HG02623 (cell line): ENCODE measurements around the gene GALNT14.

Experiments
- ATAC-seq: cut with Tn5 transposase; IDR thresholded peaks from one replicate; pipeline ENCODE4 v1.9.1; 2021; ENCODE audit warnings: moderate library complexity; ENCODE audit not compliant: unreplicated experiment

The GALNT14 gene

GRCh38 chr2:31136732-31137131 is 1.5 kb downstream of the GALNT14 start:
- ATAC-seq = no peak

DNA sequence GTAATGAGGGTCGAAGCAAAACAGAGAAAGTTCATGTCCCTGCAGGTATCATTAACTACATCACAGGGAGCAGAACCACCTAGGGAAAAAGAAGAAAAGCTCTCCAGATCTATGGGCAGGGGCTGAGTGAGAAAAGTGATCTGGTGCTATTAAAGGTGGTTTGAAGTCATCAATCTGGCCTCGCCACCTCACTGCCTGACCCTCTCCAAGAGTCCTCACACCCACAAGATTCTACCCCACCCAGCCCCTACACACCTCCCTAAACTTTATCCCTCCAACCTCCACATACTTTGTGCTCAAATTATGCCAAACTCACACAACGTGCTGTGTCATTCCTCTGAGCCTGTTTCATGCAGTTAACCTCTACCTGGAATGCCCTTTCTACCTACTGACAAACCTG is 2.2 kb downstream of the GALNT14 start:
- no peak for ATAC-seq

DNA sequence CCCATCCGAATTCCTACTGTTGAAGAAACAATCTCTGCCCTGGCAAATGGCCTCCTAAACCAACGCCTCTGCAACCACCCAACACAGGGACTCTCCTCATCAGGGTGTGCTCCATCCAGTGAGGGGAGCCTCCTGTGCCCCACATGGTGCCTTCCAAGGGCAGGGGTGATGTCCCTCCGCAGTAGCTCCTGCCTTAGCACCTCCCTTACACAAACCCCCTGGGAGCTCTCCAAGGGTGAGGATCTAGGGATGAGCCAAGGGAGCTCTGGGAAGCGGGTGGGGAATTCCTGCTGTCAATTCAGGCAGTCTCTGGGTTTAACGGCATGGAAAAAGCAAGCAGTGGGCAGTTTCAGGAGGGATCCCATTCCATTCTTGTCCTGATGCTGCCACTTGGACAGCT is 3.8 kb downstream of the GALNT14 start:
- no peak for ATAC-seq

DNA sequence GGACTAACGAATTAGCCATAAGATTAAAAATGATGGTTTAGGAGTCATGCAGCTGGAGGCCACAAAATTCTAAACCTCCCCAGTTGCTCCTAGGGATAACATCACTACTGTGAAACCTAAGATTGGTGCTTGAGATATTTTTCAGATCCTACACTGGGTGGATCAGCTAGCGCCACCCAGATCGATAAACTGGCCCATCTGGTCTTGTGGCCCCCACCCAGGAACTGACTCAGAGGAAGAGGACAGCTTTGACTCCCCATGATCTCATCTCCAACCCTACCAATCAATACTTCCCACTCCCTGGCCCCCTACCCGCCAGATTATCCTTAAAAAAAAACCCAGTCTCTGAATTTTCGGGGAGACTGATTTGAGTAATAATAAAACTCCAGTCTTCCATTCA is 5.5 kb downstream of the GALNT14 start:
- no peak for ATAC-seq

DNA sequence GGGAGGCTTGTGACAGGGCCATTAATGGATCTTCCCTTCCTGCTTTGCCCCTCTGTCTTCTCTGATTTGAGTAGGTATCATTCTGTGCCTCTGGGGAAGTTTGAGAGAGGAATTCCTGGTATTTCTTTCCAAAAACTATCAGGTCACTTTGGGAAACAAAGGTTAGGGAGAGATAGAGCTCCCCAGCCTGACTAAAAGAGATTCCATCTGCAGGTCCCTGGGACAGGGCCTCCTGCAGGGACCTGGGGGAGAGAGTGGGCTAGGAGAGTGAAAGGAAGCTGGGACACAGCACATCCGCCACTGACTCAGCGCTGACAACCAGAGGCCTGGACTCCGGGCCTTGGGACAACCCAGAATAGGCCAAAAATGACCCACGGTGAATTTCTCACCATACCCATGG is 6.4 kb downstream of the GALNT14 start:
- ATAC-seq = no peak

DNA sequence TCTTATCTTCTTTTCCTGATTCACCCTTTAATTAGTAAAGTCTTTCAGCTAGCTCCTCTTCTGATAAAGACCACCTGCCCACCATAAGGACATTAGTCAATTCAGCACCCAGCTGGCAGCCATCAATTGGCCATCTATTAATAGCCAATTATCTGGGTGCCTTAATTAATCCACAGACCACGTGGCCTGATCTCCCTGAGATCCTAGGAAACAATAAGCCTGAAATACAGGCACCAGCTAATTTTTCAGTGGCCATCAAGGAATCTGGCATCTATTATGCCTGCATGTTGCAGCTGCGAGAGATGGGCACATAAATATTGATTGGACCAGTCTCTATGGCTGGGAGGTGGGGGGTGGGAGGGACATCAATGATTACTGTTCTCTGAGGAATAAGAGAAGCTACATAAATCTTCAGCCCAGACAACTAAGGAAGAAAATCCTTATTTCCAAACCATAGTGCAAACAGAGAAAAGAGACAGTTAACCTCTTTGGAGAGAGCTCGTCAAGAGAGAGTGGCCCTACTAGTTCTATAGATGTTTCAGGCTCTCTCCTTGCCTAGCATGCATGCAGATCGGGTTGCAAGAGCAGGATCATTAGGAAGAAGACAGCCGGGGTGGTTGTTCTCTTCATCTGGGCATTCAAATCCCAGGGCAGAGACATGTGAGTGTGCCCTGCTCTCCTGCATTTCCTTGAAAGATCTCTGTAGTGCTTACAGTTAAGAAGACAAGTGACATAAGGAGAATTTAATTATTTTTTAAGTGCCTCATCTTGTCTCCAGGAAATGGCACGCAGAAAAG is 8.7 kb downstream of the GALNT14 start:
- ATAC-seq = no peak

GRCh38 chr2:31127931-31128330 is 10.3 kb downstream of the GALNT14 start:
- no peak for ATAC-seq

- no peak for ATAC-seq
Measured at GRCh38 chr2:31125918-31126695, 12.1 kb downstream of the GALNT14 start.

DNA sequence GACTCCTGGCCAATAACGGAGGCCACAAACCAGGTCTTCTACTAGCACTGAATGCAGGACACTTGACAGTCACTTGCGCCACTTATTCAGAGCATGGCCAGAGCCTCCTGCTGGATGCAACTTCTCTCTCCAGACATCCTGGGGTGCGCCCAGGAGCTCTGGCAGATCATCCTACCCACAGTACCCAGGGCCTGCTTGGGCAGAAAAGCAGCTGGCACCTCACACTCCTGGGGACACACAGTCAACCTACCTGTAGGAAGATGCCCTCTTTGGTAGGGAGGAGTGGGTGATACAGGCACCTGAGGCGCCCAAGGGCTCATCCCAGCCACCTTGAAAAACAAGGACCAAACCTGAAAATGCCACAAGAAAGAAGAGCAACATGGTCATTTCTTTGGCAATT is 13.3 kb downstream of the GALNT14 start:
- ATAC-seq = no peak

GRCh38 chr2:31122133-31122532 is 16.1 kb downstream of the GALNT14 start:
- ATAC-seq = no peak

GRCh38 chr2:31113765-31114164 is 24.5 kb downstream of the GALNT14 start:
- ATAC-seq = no peak

- no peak for ATAC-seq
Measured at GRCh38 chr2:31112544-31112943, 25.7 kb downstream of the GALNT14 start.

DNA sequence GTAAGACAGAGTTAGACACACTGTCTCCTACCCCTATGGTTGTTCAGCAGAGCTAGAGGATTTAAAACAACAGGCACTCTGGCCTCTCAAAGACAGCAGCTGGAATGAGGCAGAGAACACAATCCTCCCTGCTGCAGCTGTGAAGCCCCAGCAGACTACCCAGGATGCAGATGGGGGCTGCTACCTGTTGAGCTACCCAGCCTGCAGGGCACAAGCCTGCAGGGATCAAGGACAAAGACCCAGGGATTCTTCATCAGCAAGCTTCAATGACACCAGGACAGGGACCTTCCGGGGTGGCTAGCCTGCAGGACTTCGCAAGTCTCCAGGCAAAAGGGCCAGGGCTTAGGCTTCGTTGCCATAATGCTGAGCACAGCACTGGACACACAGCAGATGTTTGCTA is 27.2 kb downstream of the GALNT14 start:
- no peak for ATAC-seq

GRCh38 chr2:31110431-31110830 is 27.8 kb downstream of the GALNT14 start:
- no peak for ATAC-seq

DNA sequence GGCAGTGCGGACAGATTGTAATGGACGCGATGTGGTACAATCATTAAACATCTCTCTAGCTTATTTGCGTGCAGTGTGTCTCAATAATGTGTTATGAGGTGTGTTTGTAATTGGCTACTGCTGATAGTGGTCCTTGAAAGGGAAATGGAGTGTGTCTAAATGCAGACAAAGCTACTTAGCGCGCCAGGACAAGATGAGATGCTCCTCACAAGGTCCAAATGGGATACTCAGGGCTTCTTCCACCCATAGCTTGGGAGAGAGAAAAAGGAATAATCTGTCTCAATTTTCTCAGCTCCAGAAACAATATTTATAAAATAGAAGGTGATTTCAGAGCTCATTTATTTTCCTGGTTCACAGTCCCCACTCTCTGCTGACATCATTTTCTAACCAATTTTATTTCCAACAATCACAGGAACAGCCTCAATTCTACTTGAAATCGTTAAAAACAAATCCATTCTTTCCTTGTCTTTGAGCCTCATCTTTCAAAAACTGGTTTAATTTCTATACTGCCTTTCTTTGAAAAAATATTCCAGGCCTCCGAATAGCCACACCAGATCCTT is 28.5 kb downstream of the GALNT14 start:
- no peak for ATAC-seq

- no peak for ATAC-seq
Measured at GRCh38 chr2:31108561-31109286, 29.5 kb downstream of the GALNT14 start.

DNA sequence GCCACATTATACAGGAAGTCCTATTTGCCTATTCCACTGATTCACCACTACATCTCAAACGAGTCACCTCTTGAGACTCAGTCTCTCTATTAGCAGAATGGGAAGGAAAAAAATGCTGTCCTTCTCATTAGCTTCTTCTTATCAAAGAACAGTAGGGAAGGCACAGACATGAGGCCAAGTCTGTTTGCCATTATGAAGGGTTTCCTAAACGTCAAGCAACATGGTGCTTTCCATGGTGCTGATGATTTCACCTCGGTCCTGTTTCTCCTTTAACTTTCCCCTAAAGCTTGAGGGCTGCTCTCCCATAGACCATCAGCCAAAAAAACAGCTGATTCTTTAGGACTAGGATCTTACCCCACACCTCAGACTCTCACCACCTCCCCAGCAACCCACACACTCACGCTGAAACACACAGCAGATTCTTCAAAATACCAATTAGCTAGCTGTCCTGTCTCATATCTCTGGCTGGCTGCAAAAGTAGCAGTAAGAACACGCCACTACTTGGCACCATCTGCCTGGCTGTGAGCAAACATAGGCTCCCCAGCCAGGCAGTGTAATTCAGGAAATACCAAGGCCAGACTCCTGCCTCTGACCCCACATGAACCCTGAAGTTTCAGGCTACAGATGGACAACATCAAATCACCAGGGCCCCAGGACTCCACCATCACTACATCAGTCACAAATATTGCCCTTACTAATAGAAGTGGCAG is 30.5 kb downstream of the GALNT14 start:
- ATAC-seq = no peak

DNA sequence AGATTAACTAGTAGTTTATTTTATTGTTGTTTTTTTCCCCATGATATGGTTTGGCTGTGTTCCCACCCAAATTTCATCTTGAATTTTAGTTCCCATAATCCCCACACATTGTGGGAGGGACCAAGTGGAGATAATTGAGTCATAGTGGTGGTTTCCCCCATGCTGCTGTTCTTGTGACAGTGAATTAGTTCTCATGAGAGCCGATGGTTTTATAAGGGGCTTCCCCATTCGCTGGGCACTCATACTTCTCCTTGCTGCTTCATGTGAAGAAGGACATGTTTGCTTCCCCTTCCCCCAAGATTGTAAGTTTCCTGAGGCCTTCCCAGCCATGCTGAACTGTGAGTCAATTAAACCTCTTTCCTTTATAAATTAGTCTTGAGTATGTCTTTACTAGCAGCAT is 36.5 kb downstream of the GALNT14 start:
- ATAC-seq = no peak

DNA sequence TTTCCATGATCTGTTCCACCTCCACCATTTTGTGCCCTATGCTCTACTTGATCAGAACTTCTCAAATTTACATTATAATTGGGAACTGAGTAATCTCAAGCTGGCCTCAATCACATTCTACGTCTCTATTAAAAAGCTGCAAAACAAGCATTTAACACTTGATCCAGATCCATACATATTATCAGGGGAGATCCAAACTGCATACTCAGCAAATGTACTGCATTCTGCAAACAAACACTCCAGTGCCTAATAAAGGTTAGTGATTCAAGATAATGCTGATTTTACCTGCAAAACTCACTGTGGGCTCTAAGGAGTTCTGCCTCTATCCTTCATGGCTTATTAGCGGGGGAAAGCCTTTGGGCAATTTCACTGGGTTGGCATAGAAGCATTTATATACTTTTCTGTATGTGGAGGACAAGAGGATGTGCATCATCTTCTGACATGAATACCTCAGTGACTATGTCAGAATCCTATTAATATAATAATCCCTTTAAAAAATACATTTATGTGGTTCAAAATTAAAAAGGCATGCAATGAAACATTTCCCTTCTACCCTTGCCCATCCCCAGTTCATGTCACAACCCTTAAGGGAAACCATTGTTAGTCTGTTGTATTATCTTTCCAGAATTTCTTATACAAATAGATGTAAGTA is 40.2 kb downstream of the GALNT14 start:
- no peak for ATAC-seq

DNA sequence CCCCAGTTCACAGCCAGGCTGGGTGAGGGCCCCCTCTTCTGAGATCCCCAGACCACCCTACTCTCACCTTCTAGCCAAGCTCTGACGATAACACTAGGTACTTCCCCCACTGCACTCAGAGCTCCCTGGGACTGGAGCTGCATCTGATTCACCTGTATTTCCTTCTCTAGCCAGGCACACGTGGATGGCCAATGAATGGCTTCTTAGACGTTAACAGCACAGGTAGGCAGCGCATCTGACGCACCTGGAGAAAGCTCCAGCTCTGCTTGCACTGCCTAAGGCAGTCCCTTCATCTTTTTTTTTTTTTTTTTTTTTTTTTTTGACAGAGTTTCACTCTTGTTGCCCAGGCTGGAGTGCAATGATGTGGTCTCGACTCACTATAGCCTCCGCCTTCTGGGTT is 48.1 kb downstream of the GALNT14 start:
- no peak for ATAC-seq
